AG09309 (cell line): Measurements from ENCODE around the gene AASS.
"Not testable (repeated sequence)": the region's sequence is repeated elsewhere in the genome, so short reads cannot be mapped to it uniquely, and the experiment has no call there.

Experiments used
- DNase-seq: peaks from one replicate; pipeline ENCODE4 v3.0.0-alpha.2; 2010; ENCODE audit warnings: low read depth
- H3K4me3 ChIP-seq: 2 replicates; pipeline ENCODE4 v1.5.1; 2011; ENCODE audit warnings: mild to moderate bottlenecking, low read depth, low read length, moderate library complexity; ENCODE audit not compliant: control insufficient read depth
- TF ChIP-seq, protein P1 (sequence below): IDR thresholded peaks from 2 replicates; pipeline ENCODE4 v1.5.1; 2011; ENCODE audit warnings: mild to moderate bottlenecking, low read depth, low read length, inconsistent platforms; ENCODE audit not compliant: insufficient read depth, control insufficient read depth; ENCODE audit errors: missing control alignments

AASS gene

DNA sequence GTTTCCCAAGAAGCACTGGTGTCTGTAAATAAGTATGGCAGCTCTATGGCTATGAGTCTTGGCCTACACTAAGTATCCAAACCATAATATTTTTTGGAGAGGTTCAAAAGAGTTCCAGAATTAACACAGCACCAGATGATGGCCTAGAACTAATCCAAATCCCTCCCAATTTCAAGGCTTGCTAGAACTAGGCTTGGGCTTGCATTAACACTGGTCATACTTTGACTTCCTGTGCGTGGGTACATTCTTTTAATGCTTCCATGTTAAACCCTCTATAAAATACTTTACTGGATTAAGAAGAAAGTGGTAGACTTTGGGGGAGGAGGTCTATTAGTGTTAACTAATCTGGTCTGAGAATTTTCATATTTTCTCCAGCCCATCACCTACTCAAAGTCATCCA, 3.1 kb downstream of the AASS start:
- TF ChIP-seq, protein P1, sequence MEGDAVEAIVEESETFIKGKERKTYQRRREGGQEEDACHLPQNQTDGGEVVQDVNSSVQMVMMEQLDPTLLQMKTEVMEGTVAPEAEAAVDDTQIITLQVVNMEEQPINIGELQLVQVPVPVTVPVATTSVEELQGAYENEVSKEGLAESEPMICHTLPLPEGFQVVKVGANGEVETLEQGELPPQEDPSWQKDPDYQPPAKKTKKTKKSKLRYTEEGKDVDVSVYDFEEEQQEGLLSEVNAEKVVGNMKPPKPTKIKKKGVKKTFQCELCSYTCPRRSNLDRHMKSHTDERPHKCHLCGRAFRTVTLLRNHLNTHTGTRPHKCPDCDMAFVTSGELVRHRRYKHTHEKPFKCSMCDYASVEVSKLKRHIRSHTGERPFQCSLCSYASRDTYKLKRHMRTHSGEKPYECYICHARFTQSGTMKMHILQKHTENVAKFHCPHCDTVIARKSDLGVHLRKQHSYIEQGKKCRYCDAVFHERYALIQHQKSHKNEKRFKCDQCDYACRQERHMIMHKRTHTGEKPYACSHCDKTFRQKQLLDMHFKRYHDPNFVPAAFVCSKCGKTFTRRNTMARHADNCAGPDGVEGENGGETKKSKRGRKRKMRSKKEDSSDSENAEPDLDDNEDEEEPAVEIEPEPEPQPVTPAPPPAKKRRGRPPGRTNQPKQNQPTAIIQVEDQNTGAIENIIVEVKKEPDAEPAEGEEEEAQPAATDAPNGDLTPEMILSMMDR = no peak
- DNase-seq = no peak
- no peak overlapping the region for H3K4me3 ChIP-seq

DNA sequence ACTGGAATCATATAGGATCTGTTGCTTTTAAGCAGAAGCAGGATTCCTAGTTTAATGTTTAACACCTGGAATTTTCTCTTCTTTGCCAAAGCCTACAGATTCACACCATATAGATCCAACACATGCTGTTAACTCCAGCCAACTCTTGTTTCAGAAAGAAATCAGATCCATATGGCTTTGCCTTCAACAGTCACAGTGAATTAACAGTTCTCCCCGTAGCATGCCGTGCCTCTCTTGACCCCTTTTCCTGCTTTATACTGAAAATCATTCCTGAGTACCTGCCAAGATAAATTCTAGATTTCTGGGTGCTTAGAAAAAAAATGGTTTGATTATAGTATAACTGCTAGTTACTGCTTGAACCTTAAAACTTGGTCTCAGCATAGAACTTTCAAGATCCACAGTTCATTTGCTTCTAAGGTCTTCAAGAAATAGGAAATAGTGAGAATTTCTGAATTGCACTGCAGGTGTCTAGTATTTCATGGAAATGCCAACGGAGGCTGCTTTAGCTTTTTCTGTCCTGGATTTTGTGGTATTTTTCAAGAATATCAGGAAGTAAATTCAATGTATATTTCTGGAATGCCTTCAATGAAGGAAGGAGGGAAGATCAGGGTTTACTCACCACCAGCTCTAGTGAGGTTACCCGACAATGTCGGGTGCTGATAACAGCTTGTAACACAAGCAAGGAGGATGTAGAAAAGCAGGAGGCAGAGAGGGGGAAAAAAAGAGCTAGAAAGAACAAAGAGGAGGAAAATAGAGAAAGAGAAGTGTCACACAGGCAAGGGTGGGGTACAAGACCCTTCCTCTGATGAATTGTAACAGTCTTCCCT, 6.6 kb downstream of the AASS start:
- TF ChIP-seq, protein P1 = no peak
- peak overlapping the region; percentile 15 for H3K4me3 ChIP-seq
- no peak for DNase-seq

DNA sequence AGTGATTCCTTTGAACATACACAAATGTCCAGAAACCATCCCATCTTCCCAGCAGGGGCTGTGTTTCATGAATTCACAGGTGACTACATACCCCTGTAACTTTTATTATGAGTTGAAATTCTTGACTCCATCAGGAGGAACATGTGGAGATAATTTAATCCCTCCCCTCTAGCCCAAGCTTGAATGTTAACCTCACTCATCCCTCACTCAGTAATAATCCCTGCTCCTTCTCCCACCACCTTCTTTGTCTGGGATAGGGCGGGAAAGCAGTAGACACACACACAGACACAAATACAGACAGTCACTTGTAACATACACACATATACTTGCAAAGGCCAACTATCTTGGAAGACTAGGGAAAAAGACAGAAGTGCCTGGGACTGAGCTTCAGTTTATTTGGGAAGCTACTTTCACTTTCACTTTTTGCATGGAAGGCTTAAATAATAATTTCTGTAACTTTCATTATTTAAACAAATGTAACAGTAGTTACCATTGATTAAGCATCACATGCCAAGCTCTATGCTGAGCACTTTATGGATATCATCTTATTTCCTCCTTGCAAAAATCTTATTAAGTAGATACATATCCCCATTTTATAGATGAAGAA, 7.3 kb downstream of the AASS start:
- H3K4me3 ChIP-seq = peak overlapping the region; percentile 35
- no peak for DNase-seq
- TF ChIP-seq, protein P1 = no peak

DNA sequence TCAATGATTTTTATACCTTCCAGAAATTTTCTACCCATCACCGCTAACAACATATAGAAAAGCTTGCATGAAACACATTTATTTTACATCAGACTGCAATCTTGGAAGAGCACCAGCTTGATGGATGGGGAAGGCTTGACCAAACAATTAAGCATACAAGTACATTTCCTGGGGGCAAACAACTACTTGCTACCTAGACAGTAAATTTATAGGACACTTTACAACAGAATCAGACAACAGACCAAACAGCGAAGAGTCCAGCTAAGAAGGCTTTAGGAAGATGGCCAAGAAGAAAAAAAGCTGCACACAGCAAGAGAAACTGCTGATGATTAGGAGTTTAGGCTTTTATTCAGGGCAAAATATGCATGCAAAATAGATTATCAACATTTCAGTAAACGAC, 8.0 kb downstream of the AASS start:
- DNase-seq = no peak
- TF ChIP-seq, protein P1 = no peak
- no peak overlapping the region for H3K4me3 ChIP-seq

DNA sequence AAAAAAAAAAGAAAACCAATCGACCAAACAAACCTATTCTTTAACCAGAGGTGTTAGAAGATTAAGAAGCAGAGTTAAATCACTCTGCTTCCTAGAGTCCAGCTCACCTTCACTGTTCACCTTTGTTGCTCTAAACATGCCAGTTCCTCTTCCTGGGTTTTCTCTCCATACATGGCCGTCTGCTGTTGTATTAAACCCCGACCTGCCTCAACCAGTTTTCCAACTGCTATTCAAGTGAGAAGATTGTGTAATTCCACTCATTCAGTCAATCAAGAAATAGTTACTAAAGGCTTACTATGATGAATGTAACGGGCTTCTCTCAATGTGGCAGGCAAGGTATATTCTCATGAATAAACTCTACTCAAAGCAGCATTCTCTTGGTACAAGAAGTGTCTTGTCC, 8.8 kb downstream of the AASS start:
- no peak for DNase-seq
- H3K4me3 ChIP-seq = no peak overlapping the region
- TF ChIP-seq, protein P1 = no peak

DNA sequence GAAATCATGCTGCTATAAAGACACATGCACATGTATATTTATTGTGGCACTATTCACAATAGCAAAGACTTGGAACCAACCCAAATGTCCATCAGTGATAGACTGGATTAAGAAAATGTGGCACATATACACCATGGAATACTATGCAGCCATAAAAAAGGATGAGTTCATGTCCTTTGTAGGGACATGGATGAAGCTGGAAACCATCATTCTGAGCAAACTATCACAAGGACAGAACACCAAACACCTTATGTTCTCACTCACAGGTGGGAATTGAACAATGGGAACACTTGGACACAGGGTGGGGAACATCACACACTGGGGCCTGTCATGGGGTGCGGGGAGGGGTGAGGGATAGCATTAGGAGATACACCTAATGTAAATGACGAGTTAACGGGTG, 9.3 kb downstream of the AASS start:
- not testable (repeated sequence) for DNase-seq

DNA sequence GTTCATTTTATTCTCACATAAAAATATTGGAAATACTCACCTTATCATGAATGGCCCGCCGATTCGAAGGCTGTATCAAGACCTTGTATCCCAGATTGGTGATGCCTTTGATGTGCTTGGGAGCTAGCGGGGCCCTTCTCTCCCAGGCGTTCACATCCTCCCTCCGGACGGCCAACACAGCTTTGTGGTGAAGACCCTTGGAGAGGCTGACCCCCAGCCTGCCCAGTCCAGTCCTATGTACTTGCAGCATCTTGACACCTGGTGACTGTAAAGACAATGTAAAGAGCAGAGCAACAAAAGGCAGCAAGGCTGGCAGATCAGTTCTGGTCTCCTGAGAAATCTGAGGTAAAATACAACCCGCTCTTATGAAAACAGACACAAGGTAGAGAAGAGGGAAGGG, 10.6 kb downstream of the AASS start:
- TF ChIP-seq, protein P1 = no peak
- no peak for DNase-seq
- no peak overlapping the region for H3K4me3 ChIP-seq

More for the DNA sequence above, 9.3 kb downstream of the AASS start:
- not testable (repeated sequence) for H3K4me3 ChIP-seq
